Measurements from ENCODE around the gene DHDH. TPM values are rescaled to one million over a fixed set of nuclear protein-coding genes. Genes with fewer than 3 reads are reported as not detected.
"Not testable (repeated sequence)": the region's sequence is repeated elsewhere in the genome, so short reads cannot be mapped to it uniquely, and the experiment has no call there.

Gene DHDH
- total RNA-seq, 2 donors from 2014 or later, result 0.44 to 2.3 TPM

DNA sequence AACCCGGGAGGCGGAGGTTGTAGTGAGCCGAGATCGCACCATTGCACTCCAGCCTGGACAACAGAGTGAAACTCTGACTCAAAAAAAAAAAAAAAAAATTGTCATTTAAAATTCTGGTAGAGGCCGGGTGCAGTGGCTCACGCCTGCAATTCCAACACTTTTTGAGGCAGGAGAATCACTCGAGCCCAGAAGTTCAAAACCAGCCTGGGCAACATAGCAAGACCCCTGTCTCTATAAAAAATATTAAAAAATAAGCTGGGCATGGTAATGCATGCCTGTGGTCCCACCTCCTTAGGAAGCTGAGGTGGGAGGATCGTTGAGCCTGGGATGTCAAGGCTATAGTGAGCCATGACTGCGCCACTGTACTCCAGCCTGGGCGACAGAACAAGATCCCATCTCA is 27.2 kb upstream of the DHDH start:
- Histone ChIP-seq H3K9me3 (ENCODE audit: control insufficient read depth, low read length) (no peaks in the 10 kb centered on the region), H3K27me3 (ENCODE audit: control insufficient read depth, insufficient read depth, low read length, poor library complexity, severe bottlenecking) (no peaks in the 10 kb centered on the region), H3K9ac (ENCODE audit: extremely low read depth, low read length, poor library complexity, severe bottlenecking) (no peak overlapping the region), H3K36me3 (ENCODE audit: control insufficient read depth, insufficient read depth, low read length) (peaks cover 55% of the 10 kb centered on the region), H3K4me1 (ENCODE audit: control insufficient read depth, insufficient read depth, low read length) (no peaks in the 10 kb centered on the region), H3K27ac (ENCODE audit: low read depth, low read length) (no peak overlapping the region), H3K4me3 (ENCODE audit: low read length) (no peak overlapping the region)
- TF ChIP-seq, protein P1, sequence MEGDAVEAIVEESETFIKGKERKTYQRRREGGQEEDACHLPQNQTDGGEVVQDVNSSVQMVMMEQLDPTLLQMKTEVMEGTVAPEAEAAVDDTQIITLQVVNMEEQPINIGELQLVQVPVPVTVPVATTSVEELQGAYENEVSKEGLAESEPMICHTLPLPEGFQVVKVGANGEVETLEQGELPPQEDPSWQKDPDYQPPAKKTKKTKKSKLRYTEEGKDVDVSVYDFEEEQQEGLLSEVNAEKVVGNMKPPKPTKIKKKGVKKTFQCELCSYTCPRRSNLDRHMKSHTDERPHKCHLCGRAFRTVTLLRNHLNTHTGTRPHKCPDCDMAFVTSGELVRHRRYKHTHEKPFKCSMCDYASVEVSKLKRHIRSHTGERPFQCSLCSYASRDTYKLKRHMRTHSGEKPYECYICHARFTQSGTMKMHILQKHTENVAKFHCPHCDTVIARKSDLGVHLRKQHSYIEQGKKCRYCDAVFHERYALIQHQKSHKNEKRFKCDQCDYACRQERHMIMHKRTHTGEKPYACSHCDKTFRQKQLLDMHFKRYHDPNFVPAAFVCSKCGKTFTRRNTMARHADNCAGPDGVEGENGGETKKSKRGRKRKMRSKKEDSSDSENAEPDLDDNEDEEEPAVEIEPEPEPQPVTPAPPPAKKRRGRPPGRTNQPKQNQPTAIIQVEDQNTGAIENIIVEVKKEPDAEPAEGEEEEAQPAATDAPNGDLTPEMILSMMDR (conservative IDR thresholded peaks at IDR 0.05), result no peak
- DNase-seq, result no peak
- Mint-ChIP-seq H3K27ac (no peak overlapping the region), H3K9me3 (no peaks in the 10 kb centered on the region), H3K4me1 (no peaks in the 10 kb centered on the region), H3K27me3 (ENCODE audit: insufficient read depth) (no peaks in the 10 kb centered on the region), H3K36me3 (ENCODE audit: low read depth) (peaks cover 67% of the 10 kb centered on the region), H3K4me3 (no peak overlapping the region)
- 91 to 97% methylated on average over 6 to 10 of the region's 10 CpGs for WGBS, 2 experiments (ENCODE audit: insufficient coverage in 1 of 2, insufficient read length in 1 of 2)

DNA sequence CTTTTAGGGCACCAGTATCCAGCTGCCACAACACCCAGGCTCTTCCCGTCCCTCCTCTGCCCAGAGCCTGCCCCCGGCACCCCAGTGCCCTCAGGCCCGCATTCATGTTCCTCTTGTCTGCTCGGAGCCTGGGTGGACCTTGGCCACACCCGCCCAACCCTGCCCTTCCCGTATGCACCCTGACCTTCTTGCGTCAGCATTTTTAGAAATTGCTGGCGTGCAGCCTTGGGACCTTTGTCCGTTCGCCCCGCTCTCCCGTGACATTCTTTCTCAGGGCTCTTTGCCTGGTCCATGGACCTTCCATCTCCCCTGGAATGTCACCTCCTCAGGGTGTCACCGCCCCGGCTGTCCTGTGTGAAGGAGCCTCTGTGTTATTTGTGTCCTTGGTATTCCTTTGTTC is 25.8 kb upstream of the DHDH start:
- no peak for DNase-seq
- no peak overlapping the region for H3K9ac ChIP-seq (ENCODE audit: extremely low read depth, low read length, poor library complexity, severe bottlenecking)
- peaks cover 58% of the 10 kb centered on the region for H3K36me3 ChIP-seq (ENCODE audit: control insufficient read depth, insufficient read depth, low read length)
- TF ChIP-seq, protein P1 (conservative IDR thresholded peaks at IDR 0.05), result no peak
- H3K9me3 ChIP-seq (ENCODE audit: control insufficient read depth, low read length), result no peaks in the 10 kb centered on the region
- H3K27ac Mint-ChIP-seq, result no peak overlapping the region
- no peak overlapping the region for H3K4me3 Mint-ChIP-seq
- no peak overlapping the region for H3K4me3 ChIP-seq (ENCODE audit: low read length)
- peaks cover 66% of the 10 kb centered on the region for H3K36me3 Mint-ChIP-seq (ENCODE audit: low read depth)
- 95 to 100% methylated on average over 4 to 14 of the region's 14 CpGs for WGBS, 2 experiments (ENCODE audit: insufficient coverage in 1 of 2, insufficient read length in 1 of 2)
- H3K27ac ChIP-seq (ENCODE audit: low read depth, low read length), result no peak overlapping the region
- H3K27me3 Mint-ChIP-seq (ENCODE audit: insufficient read depth), result no peaks in the 10 kb centered on the region
- H3K27me3 ChIP-seq (ENCODE audit: control insufficient read depth, insufficient read depth, low read length, poor library complexity, severe bottlenecking), result no peaks in the 10 kb centered on the region
- H3K9me3 Mint-ChIP-seq, result no peaks in the 10 kb centered on the region
- no peaks in the 10 kb centered on the region for H3K4me1 Mint-ChIP-seq
- no peaks in the 10 kb centered on the region for H3K4me1 ChIP-seq (ENCODE audit: control insufficient read depth, insufficient read depth, low read length)

DNA sequence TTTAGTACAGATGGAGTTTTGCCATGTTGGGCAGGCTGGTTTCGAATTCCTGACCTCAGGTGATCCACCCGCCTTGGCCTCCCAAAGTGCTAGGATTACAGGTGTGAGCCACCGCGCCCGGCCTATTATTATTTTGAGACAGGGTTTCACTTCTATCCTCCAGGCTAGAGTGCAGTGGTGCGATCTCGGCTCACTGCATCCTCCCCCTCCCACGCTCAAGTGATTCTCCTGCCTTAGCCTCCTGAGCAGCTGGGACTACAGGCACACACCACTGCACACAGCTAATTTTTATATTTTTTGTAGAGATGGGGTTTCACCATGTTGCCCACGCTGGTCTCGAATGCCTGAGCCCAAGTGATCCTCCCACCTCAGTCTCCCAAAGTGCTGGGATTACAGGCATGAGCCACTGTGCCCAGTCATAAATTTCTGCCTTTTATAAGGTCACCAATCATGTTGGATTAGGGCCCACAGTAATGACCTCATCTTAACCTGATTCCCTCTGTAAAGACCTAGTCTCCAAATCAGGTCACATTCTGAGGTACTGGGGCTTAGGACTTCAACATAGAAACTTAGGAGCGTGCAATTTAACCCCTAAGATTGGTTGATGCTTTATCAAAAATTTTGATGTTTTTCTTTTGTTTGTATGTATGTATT is 23.9 kb upstream of the DHDH start:
- H3K36me3 ChIP-seq (ENCODE audit: control insufficient read depth, insufficient read depth, low read length), result peaks cover 65% of the 10 kb centered on the region

DNA sequence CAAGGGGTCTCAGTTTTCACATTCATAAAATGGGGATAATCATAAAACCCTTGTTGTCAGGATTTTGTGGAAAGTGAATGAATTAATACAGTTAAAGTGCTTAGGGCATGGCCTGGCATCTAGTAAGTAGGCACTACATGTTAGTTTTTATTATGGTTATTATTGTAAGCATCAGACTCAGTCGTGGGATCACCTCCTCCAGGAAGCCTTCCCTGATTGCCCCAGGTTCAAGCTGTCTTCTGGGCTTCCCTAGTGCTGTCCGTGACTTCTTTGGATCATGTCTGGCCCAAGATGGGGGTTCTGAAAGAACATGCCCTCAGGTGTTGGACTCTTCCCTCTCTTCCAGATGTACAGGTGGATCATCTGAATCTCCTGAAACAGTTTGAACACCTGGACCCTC is 22.7 kb upstream of the DHDH start:
- Mint-ChIP-seq H3K4me3 (no peak overlapping the region), H3K27ac (no peak overlapping the region), H3K36me3 (ENCODE audit: low read depth) (peaks cover 70% of the 10 kb centered on the region), H3K27me3 (ENCODE audit: insufficient read depth) (no peaks in the 10 kb centered on the region), H3K4me1 (no peaks in the 10 kb centered on the region), H3K9me3 (no peaks in the 10 kb centered on the region)
- Histone ChIP-seq H3K36me3 (ENCODE audit: control insufficient read depth, insufficient read depth, low read length) (peaks cover 60% of the 10 kb centered on the region), H3K9me3 (ENCODE audit: control insufficient read depth, low read length) (no peaks in the 10 kb centered on the region), H3K4me1 (ENCODE audit: control insufficient read depth, insufficient read depth, low read length) (no peaks in the 10 kb centered on the region), H3K27ac (ENCODE audit: low read depth, low read length) (no peak overlapping the region), H3K27me3 (ENCODE audit: control insufficient read depth, insufficient read depth, low read length, poor library complexity, severe bottlenecking) (no peaks in the 10 kb centered on the region), H3K4me3 (ENCODE audit: low read length) (no peak overlapping the region), H3K9ac (ENCODE audit: extremely low read depth, low read length, poor library complexity, severe bottlenecking) (no peak overlapping the region)
- 91 to 100% methylated on average over 2 of the region's 2 CpGs for WGBS, 2 experiments (ENCODE audit: insufficient coverage in 1 of 2, insufficient read length in 1 of 2)
- no peak for DNase-seq
- TF ChIP-seq, protein P1 (conservative IDR thresholded peaks at IDR 0.05), result no peak

More for the DNA sequence above, 23.9 kb upstream of the DHDH start:
- not testable (repeated sequence) for DNase-seq; H3K4me3 Mint-ChIP-seq; H3K4me1 ChIP-seq (ENCODE audit: control insufficient read depth, insufficient read depth, low read length); H3K9ac ChIP-seq (ENCODE audit: extremely low read depth, low read length, poor library complexity, severe bottlenecking); H3K9me3 ChIP-seq (ENCODE audit: control insufficient read depth, low read length); H3K27ac ChIP-seq (ENCODE audit: low read depth, low read length); H3K4me1 Mint-ChIP-seq; H3K27me3 Mint-ChIP-seq (ENCODE audit: insufficient read depth); H3K27me3 ChIP-seq (ENCODE audit: control insufficient read depth, insufficient read depth, low read length, poor library complexity, severe bottlenecking); H3K27ac Mint-ChIP-seq; H3K9me3 Mint-ChIP-seq; H3K4me3 ChIP-seq (ENCODE audit: low read length)
- H3K36me3 Mint-ChIP-seq (ENCODE audit: low read depth), result peaks cover 74% of the 10 kb centered on the region
- 90 to 98% methylated on average over 4 to 11 of the region's 11 CpGs for WGBS, 2 experiments (ENCODE audit: insufficient coverage in 1 of 2, insufficient read length in 1 of 2)

Data from endodermal cell (in vitro differentiated cells).